NCI-H1417 (cell line): Measurements from ENCODE around the gene SLCO2B1.

ENCODE experiments used
- DNase-seq, 3 experiments: peaks; one replicate each; lab custom pipeline; 2025; lab: John Stamatoyannopoulos, UW

The SLCO2B1 gene

GRCh38 chr11:75193711-75194110, 42.8 kb downstream of the SLCO2B1 start:
- DNase-seq = no peak

DNA sequence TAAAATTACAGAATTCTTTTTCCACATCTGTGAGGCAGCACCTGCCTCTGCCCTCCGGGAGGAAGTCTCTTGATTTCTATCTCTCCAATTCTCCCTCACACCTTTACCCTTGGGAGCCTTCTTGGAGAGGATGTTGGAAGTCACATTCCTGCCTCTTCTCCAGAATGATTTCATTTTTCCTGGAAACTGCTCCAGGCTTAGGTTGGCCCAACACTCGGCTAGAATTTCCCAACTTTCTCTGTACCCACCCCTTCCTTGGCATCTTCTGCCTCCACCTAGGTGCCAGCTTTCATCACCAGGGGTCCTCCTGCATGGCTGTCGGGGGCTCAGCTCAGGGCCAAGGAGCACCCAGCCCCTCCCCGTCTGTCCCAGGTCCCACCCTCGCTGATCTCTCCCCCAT, 43.2 kb downstream of the SLCO2B1 start:
- DNase-seq = no peak

- no peak for DNase-seq
Measured at GRCh38 chr11:75195167-75195962, 44.5 kb downstream of the SLCO2B1 start.

DNA sequence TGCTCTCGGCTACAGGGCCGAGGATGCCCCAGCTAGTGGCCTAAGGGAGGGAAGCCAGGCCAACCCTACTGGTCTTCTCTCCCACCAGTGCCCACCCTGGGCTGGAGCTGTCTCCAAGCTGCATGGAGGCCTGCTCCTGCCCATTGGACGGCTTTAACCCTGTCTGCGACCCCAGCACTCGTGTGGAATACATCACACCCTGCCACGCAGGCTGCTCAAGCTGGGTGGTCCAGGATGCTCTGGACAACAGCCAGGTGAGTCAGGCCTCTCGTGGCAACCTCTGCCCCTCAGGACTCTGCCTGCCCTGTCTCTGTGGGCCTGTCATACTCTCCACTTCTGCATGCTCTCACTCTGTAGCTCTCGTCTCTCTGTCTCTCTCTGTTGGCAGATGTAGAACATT, 45.5 kb downstream of the SLCO2B1 start:
- DNase-seq = no peak

GRCh38 chr11:75197512-75198277, 46.8 kb downstream of the SLCO2B1 start:
- DNase-seq = no peak

DNA sequence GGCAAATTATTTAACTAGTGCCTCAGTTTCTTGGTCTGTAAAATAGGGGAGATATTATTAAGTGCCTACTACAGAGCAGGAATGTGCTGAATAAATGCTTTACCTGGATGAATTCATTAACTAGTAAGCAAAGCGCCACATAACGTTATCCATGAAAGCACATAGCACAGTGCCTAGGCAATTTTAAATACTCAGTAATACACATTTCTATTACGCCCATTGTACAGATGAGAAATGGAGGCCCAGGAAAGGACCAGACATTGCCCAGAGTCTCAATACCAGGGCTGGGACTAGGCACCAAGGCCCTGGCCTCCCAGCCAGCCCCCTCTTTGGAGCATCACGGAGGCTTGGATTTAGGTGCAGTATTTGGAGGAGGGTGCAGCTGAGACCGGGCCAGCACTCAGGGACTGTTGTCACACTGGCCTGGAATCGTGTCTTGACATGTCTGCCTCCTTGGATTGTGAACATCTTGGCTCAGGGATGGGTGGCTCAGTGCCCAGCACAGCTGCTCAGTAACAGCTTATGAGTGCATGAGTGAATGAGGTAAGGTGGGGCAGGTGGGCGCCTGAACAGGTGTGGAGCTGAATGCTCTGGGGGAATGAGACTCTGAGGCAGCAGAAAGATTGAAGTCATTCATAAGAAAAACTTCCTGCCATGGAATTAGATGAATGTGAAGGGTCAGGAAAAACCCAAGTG, 47.5 kb downstream of the SLCO2B1 start:
- peak in 1 of 3 experiments; percentile 37 for DNase-seq

DNA sequence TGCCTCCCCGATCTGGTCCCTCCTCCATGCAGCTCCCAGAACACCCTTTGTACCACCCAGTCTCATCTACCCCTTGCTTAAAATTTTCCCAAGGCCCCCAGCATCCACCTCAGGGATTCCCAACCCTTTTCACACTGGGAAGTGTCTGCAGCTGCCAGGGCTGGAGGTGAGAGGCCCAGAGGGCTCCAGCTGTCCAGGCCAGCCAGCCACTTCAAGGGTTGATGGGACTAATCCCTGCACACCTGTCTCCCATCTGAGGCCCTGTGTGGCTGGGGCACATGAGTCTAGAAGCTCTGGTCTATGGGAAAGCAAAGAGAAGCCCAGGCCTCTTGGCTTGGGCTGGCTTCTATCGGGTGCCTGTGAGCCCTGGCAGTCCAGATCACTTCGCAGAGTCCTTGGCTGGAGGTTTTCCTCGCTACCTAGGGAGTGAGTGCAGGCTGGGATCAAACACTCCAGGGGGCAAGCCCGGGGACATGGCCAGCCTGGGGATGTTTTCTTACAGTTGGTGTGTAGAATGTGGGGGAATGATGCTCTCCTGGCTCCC, 48.6 kb downstream of the SLCO2B1 start:
- peak in 2 of 3 experiments; percentile 23 to 30 for DNase-seq

GRCh38 chr11:75200051-75200450, 49.1 kb downstream of the SLCO2B1 start:
- DNase-seq = peak in 1 of 3 experiments; percentile 1

- no peak for DNase-seq
Measured at GRCh38 chr11:75200531-75200930, 49.6 kb downstream of the SLCO2B1 start.

DNA sequence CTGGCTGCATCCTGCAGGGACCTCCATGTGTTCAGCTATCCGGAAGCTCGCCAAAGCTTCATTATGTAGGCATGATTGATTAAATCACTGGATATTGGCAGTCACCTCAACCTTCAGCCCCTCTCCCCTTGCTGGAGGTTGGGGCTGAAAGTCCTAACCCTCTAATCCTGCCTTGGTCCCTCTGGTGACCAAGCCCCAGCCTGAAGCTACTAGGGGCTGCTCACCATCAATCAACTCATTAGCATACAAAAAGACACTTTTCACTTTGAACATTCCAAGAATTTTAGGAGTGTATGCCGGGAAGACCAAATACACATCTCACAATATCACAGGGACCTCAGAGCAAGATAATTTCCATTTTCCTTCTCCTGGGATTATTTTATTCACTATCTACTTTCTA, 50.9 kb downstream of the SLCO2B1 start:
- DNase-seq = no peak

GRCh38 chr11:75202195-75202594, 51.3 kb downstream of the SLCO2B1 start:
- DNase-seq = no peak

DNA sequence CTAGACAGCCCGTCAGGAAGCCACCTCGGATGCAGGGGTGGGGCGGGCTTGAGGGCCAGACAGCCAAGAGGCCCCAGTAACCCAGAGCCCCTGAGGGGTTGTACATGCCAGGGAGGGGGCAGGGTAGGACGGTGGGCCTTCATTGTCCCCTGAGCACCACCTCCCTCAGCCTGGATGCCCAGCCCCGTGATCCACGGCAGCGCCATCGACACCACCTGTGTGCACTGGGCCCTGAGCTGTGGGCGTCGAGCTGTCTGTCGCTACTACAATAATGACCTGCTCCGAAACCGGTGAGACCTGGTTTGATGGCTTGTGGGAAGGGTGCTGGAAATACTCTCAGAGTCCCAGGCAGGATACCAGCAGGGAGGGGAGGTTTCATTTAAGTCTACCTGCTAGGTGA, 52.2 kb downstream of the SLCO2B1 start:
- DNase-seq = no peak

- no peak for DNase-seq
Measured at GRCh38 chr11:75203641-75204011, 52.7 kb downstream of the SLCO2B1 start.

DNA sequence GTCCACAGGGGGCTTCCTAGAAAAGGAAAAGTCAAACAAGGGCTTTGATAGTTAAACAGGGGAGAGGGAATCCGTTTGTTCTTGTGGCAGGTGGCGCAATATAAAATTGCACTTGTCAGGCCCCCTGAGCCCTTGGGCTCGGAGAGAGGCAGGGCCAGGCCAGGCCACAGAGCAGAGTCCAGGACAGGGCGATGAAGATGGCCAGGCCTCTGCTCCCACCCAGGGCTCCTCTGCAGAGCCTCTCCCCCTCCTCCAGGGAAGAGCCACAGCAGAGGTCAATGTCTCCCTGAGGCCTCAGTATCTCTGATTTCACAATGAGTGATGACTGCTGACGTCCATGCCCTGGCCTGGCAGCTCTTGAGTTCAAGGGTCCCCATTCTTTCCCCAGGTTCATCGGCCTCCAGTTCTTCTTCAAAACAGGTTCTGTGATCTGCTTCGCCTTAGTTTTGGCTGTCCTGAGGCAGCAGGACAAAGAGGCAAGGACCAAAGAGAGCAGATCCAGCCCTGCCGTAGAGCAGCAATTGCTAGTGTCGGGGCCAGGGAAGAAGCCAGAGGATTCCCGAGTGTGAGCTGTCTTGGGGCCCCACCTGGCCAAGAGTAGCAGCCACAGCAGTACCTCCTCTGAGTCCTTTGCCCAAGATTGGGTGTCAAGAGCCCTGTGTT, 53.2 kb downstream of the SLCO2B1 start:
- DNase-seq = no peak

- DNase-seq = peak; percentile 65 to 84 (median 84)
Measured at GRCh38 chr11:75204685-75205563, 54.0 kb downstream of the SLCO2B1 start.

DNA sequence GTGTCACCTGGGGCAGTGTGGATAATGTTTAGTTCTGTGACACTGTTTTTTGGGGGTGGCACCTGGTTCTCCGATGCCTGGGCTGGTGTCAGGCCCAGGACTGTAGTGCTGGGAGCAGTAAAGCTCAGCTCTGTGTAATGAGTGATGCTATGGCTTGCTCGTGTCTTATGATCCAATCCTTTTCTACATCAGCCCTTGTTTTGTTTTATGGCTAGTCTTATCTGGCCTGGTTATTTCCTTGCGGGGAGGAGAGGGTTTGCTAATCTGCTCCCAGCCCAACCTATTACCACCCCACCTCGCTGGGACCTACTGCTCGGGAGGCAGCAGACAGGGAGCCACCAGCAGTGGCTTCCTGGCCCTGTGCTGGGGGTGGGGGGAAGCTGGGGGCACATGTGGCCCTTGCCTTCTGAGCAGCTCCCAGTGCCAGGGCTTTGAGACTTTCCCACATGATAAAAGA, 54.7 kb downstream of the SLCO2B1 start:
- no peak for DNase-seq

DNA sequence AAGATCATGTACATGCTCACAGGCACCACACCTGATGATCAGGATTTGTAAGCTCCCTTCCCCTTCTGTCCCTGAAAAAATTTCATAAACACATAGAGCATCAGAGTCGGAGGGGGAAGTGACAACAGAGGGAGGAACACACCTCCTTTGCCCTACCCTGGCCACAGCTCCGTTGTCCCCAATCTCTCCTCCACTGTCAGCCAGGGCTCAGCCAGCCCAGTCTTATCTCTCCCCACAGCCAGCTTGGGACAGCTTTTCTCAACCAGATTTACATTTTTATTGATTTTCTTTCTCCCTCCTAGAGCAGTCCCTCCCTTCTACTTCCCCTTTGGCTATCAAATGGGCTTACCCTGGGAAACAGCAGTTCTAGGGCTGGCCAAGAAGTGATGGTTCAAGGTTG, 57.5 kb downstream of the SLCO2B1 start:
- DNase-seq = no peak

DNA sequence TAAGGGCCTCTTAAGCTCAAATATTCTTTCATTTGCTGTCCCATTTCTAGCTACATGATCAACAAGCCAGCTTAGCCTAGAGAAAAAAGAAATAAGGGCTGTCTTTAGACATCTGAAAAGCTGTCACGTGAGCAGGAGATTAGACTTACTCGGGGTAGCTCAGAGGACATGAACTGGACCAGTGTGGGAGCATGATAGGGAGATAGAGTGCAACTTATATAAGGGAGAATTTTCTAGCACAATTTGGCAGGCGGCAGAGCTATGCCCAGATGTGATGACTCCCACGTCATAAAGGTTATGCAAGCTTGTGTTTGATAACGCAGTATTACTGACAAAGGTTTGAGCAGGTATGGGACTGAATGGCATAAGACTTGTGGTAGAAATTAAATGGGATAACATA, 61.5 kb downstream of the SLCO2B1 start:
- DNase-seq = no peak

- DNase-seq = no peak
Measured at GRCh38 chr11:75214411-75214821, 63.5 kb downstream of the SLCO2B1 start.

- DNase-seq = no peak
Measured at GRCh38 chr11:75214843-75215242, 63.9 kb downstream of the SLCO2B1 start.

DNA sequence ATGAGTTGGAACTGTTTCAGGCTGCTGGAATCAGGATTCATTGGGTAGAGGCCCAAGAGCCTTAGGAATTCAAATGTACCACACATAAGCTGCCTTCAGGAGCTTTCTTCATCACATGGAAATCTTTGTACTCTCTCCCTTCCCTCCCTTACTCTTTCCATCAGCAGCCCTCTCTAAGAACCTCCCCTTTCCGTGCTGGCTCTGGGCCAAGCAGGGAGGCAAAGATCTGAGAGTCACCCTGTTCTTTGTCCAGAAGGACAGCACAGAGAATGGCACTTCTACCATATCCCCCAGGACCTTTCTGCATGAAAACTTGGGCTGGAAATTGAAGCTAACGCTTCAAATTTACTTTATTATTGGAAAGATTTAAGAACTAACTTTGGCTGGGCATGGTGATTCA, 69.0 kb downstream of the SLCO2B1 start:
- DNase-seq = peak in 1 of 3 experiments; percentile 22
